ENCODE data around the gene NT5DC2. TPM values are rescaled to one million over a fixed set of nuclear protein-coding genes. Genes with fewer than 3 reads are reported as not detected.

Gene NT5DC2
- polyA plus RNA-seq, 3 donors, result 0.66 to 28.4 (median 0.67) TPM

GRCh38 chr3:52507359-52507758 lies 26.3 kb downstream of the NT5DC2 start:
- peaks cover 8% of the 10 kb centered on the region for H4K20me1 ChIP-seq (ENCODE audit: insufficient read depth, low read length)
- intact Hi-C loops (cut with micrococcal nuclease), result no loop called here
- no peak overlapping the region for H3K4me3 ChIP-seq (replicated peaks in 1 of 3; ENCODE audit: low read depth in 2 of 3, low read length in 3 of 3)
- Mint-ChIP-seq H3K4me3 (no peak overlapping the region), H3K4me1 (no peaks in the 10 kb centered on the region), H3K36me3 (peaks cover 81 to 97% of the 10 kb centered on the region in 2 donors), H3K9me3 (no peaks in the 10 kb centered on the region), H3K27me3 (ENCODE audit: low read depth in 3 of 3) (peaks cover 0 to 1% (median 0%) of the 10 kb centered on the region in 3 donors), H3K27ac (peak overlapping the region in 2 of 7 donors; percentile 1 to 53)
- H3K27ac ChIP-seq (ENCODE audit: low read depth in 1 of 2, low read length in 2 of 2), result no peak overlapping the region
- no peaks in the 10 kb centered on the region for H3K27me3 ChIP-seq (ENCODE audit: control insufficient read depth in 2 of 2, insufficient read depth in 2 of 2, low read length in 2 of 2)
- no peak overlapping the region for H2AFZ ChIP-seq (ENCODE audit: insufficient read depth, low read depth, low read length, poor library complexity, severe bottlenecking)
- DNase-seq, result no peak
- no peaks in the 10 kb centered on the region for H3K4me1 ChIP-seq (ENCODE audit: control insufficient read depth in 1 of 2, insufficient read depth in 2 of 2, low read length in 2 of 2)
- H3K36me3 ChIP-seq (replicated peaks in 1 of 2; ENCODE audit: control insufficient read depth in 1 of 2, insufficient read depth in 2 of 2, low read length in 2 of 2), result peaks cover 96 to 97% of the 10 kb centered on the region in 2 donors
- no peak for TF ChIP-seq CTCF (IDR thresholded peaks at IDR 0.05)
- H3K4me2 ChIP-seq (replicated peaks; ENCODE audit: extremely low read depth, low read length, poor library complexity, severe bottlenecking), result no peak overlapping the region
- WGBS (ENCODE audit: insufficient coverage), result 93% methylated on average over 5 of the region's 5 CpGs
- no peaks in the 10 kb centered on the region for H3K9me3 ChIP-seq (replicated peaks in 1 of 2; ENCODE audit: control insufficient read depth in 1 of 2, insufficient read depth in 1 of 2, low read length in 2 of 2)
- H3K79me2 ChIP-seq (ENCODE audit: insufficient read depth, low read length), result no peaks in the 10 kb centered on the region
- H3K9ac ChIP-seq (ENCODE audit: insufficient read depth, low read length, poor library complexity, severe bottlenecking), result no peak overlapping the region

GRCh38 chr3:52506266-52506966 lies 27.2 kb downstream of the NT5DC2 start:
- Mint-ChIP-seq H3K4me3 (no peak overlapping the region), H3K27me3 (ENCODE audit: low read depth in 3 of 3) (peaks cover 0 to 3% (median 0%) of the 10 kb centered on the region in 3 donors), H3K9me3 (no peaks in the 10 kb centered on the region), H3K36me3 (peaks cover 80 to 97% of the 10 kb centered on the region in 2 donors), H3K27ac (peak overlapping the region in 1 of 7 donors; percentile 45), H3K4me1 (no peaks in the 10 kb centered on the region)
- intact Hi-C loops (cut with micrococcal nuclease), result no loop called here
- H3K4me2 ChIP-seq (replicated peaks; ENCODE audit: extremely low read depth, low read length, poor library complexity, severe bottlenecking), result no peak overlapping the region
- H2AFZ ChIP-seq (ENCODE audit: insufficient read depth, low read depth, low read length, poor library complexity, severe bottlenecking), result no peak overlapping the region
- peaks cover 8% of the 10 kb centered on the region for H4K20me1 ChIP-seq (ENCODE audit: insufficient read depth, low read length)
- no peak overlapping the region for H3K27ac ChIP-seq (ENCODE audit: low read depth in 1 of 2, low read length in 2 of 2)
- WGBS (ENCODE audit: insufficient coverage), result 88% methylated on average over 22 of the region's 27 CpGs
- no peak for DNase-seq
- H3K27me3 ChIP-seq (ENCODE audit: control insufficient read depth in 2 of 2, insufficient read depth in 2 of 2, low read length in 2 of 2), result no peaks in the 10 kb centered on the region
- H3K9ac ChIP-seq (ENCODE audit: insufficient read depth, low read length, poor library complexity, severe bottlenecking), result no peak overlapping the region
- peaks cover 96 to 97% of the 10 kb centered on the region in 2 donors for H3K36me3 ChIP-seq (replicated peaks in 1 of 2; ENCODE audit: control insufficient read depth in 1 of 2, insufficient read depth in 2 of 2, low read length in 2 of 2)
- no peak for TF ChIP-seq CTCF (IDR thresholded peaks at IDR 0.05)
- no peaks in the 10 kb centered on the region for H3K4me1 ChIP-seq (ENCODE audit: control insufficient read depth in 1 of 2, insufficient read depth in 2 of 2, low read length in 2 of 2)
- H3K79me2 ChIP-seq (ENCODE audit: insufficient read depth, low read length), result peaks cover 2% of the 10 kb centered on the region
- no peak overlapping the region for H3K4me3 ChIP-seq (replicated peaks in 1 of 3; ENCODE audit: low read depth in 2 of 3, low read length in 3 of 3)
- no peaks in the 10 kb centered on the region for H3K9me3 ChIP-seq (replicated peaks in 1 of 2; ENCODE audit: control insufficient read depth in 1 of 2, insufficient read depth in 1 of 2, low read length in 2 of 2)
